K562 (cell line): Measurements from ENCODE around the gene PDE6H. TPM values are rescaled to one million over a fixed set of nuclear protein-coding genes. Genes with fewer than 3 reads are reported as not detected.

Experiments used
- ATAC-seq: fragments of 200-7000 bp; cut with Tn5 transposase; 3 replicates; pipeline ENCODE4 v1.9.1; 2020; ENCODE audit warnings: moderate library complexity
- BruUV-seq: library from RNA; stranded (reverse); fragments of 400-500 nt; replicated peaks from 2 replicates; lab custom pipeline; 2021; lab: Mats Ljungman, UMichigan
- CTCF ChIA-PET: fragments of 300-600 bp; formaldehyde crosslinking; extraction: SDS; loops from one replicate; lab custom pipeline; 2021; ENCODE audit warnings: low intra/inter-chr PET ratio; lab: Yijun Ruan, JAX
- POLR2A ChIA-PET: fragments of 300-600, 350-650 bp; sonication (Branson Sonifier 250); formaldehyde crosslinking; extraction: SDS; loops from one replicate; lab custom pipeline; 2021; ENCODE audit warnings: antibody characterized with exemption, inconsistent platforms; lab: Yijun Ruan, JAX
- DNase-seq, 4 experiments: peaks; one replicate each; pipeline versions ENCODE4 v3.0.0 to v3.0.0-alpha.2; 2011 to 2018; ENCODE audit warnings: low spot score in 3 of 4, mixed read lengths in 3 of 4; ENCODE audit errors: extremely low read depth in 1 of 4
- FAIRE-seq: peaks from 2 replicates; lab custom pipeline; 2011; peaks lifted over from hg19 to GRCh38; lab: Jason Lieb, UNC
- H2AFZ ChIP-seq: 2 replicates; pipeline ENCODE4 v1.6.0; 2011; ENCODE audit warnings: low read depth, low read length, control low read depth, inconsistent platforms
- H3K27ac ChIP-seq: fragments of 200-600 bp; 3 replicates; pipeline ENCODE4 v1.8.0; 2011; ENCODE audit warnings: low read depth, mild to moderate bottlenecking, control low read depth, inconsistent platforms, low read length, moderate library complexity, mixed read lengths; ENCODE audit errors: extremely low read depth
- H3K27me3 ChIP-seq, 2 experiments: fragments of 300-600 bp in 1 of 2; 2 replicates in 1 of 2; 3 replicates in 1 of 2; pipeline versions ENCODE4 v1.6.0 to v1.8.0; 2011; ENCODE audit warnings: inconsistent platforms in 2 of 2, low read length in 2 of 2, mild to moderate bottlenecking in 1 of 2, mixed read lengths in 1 of 2, moderate library complexity in 1 of 2; ENCODE audit not compliant: control insufficient read depth in 2 of 2, insufficient read depth in 2 of 2
- H3K36me3 ChIP-seq: fragments of 300-600 bp; 3 replicates; pipeline ENCODE4 v1.8.0; 2011; ENCODE audit warnings: mild to moderate bottlenecking, low read length, inconsistent platforms; ENCODE audit not compliant: control insufficient read depth, insufficient read depth
- H3K4me1 ChIP-seq, 2 experiments: fragments of 200-600 bp in 1 of 2; replicated peaks in 1 of 2; 2 replicates in 1 of 2; 3 replicates in 1 of 2; pipeline versions ENCODE4 v1.5.1 to v1.8.0; 2011; ENCODE audit warnings: inconsistent platforms in 2 of 2, low read length in 2 of 2, mild to moderate bottlenecking in 1 of 2, mixed read lengths in 1 of 2, moderate library complexity in 1 of 2; ENCODE audit not compliant: control insufficient read depth in 2 of 2, insufficient read depth in 2 of 2
- H3K4me2 ChIP-seq: 2 replicates; pipeline ENCODE4 v1.6.1; 2011; ENCODE audit warnings: low read length, control low read depth, inconsistent platforms, mixed read lengths; ENCODE audit not compliant: insufficient read depth
- H3K4me3 ChIP-seq: fragments of 200-600 bp; sonication (generic), shearing (Covaris generic); 2 replicates; pipeline ENCODE4 v1.5.1; 2016; ENCODE audit warnings: control low read depth, inconsistent platforms
- H3K79me2 ChIP-seq: fragments of 200-600 bp; 3 replicates; pipeline ENCODE4 v1.8.0; 2011; ENCODE audit warnings: low read length, inconsistent platforms; ENCODE audit not compliant: control insufficient read depth, insufficient read depth
- H3K9ac ChIP-seq, 2 experiments: 2 replicates each; pipeline versions ENCODE4 v1.6.0 to v1.6.1; 2011; ENCODE audit warnings: low read depth in 2 of 2, low read length in 2 of 2, control low read depth in 1 of 2, inconsistent platforms in 1 of 2, mild to moderate bottlenecking in 1 of 2, mixed read lengths in 1 of 2; ENCODE audit not compliant: insufficient read depth in 1 of 2
- H3K9me1 ChIP-seq: one replicate; pipeline ENCODE4 v1.6.0; 2011; ENCODE audit warnings: inconsistent platforms, mild to moderate bottlenecking, low read length, moderate library complexity; ENCODE audit not compliant: control insufficient read depth, insufficient read depth
- H3K9me3 ChIP-seq: replicated peaks from 2 replicates; pipeline ENCODE4 v1.5.1; 2011; ENCODE audit warnings: low read depth, low read length, inconsistent platforms; ENCODE audit not compliant: control insufficient read depth, insufficient read depth
- H4K20me1 ChIP-seq: replicated peaks from 2 replicates; pipeline ENCODE4 v1.6.1; 2011; ENCODE audit warnings: low read length, inconsistent platforms, mixed read lengths; ENCODE audit not compliant: control insufficient read depth, insufficient read depth
- ZNF263 ChIP-seq: sonication (generic); formaldehyde crosslinking; IDR thresholded peaks from 2 replicates; pipeline ENCODE4 v1.8.0; 2022; ENCODE audit warnings: mild to moderate bottlenecking, missing genetic modification reagents, borderline replicate concordance
- WGBS: fragments of 100-300 bp; shearing (Covaris generic); methylation state at CpG from one replicate; pipeline ENCODE4 v1.1.6; 2016; ENCODE audit warnings: low coverage, mixed read lengths; ENCODE audit not compliant: insufficient coverage; ENCODE audit errors: missing lambda C conversion rate; 5-methylcytosine and 5-hydroxymethylcytosine counted together
- in situ Hi-C: fragments of 300-500 bp; cut with MboI; formaldehyde crosslinking; loops from 4 replicates; pipeline ENCODE4 v1.15.0; 2018; ENCODE audit warnings: inconsistent platforms, mixed read lengths
- intact Hi-C: fragments of 100-400 bp; cut with micrococcal nuclease; formaldehyde crosslinking; loops from 2 replicates; pipeline ENCODE4 v1.14.2; 2022
- polyA plus RNA-seq, 8 experiments: library from polyadenylated mRNA; depleted of rRNA in 4 of 8; stranded (reverse) in 5 of 8; unstranded in 3 of 8; fragments of >200 nt; fragmentation: Nextera tagmentation in 2 of 8; fragmentation: Illumina TruSeq in 1 of 8; extraction: Ambion mirVana in 2 of 8; extraction: Trizol in 1 of 8; gene quantifications; 2 replicates each; pipeline versions ENCODE4 v1.2.1 to v1.2.3, GENCODE V29; 2011 to 2014; ENCODE audit warnings: inconsistent platforms in 1 of 8, missing spikeins in 1 of 8
- total RNA-seq, 7 experiments: library from RNA; depleted of rRNA in 6 of 7; stranded (reverse); fragments of >200 nt in 6 of 7; fragmentation: Illumina TruSeq in 2 of 7; extraction: Trizol in 2 of 7; gene quantifications; 2 replicates each; pipeline versions ENCODE4 v1.2.1 to v1.2.3, GENCODE V29; 2011 to 2021; ENCODE audit warnings: low replicate concordance in 1 of 7
- TF ChIP-seq, protein P1 (sequence below): fragments of 200-800 bp; sonication (Bioruptor generic); IDR thresholded peaks from 2 replicates; pipeline ENCODE4 v1.6.1; 2016; ENCODE audit warnings: missing genetic modification characterization, missing compliant biosample characterization

Gene PDE6H
- total and polyA plus RNA-seq, 9 of the 15 experiments (the other 6 are each of a cell fraction or from before 2014, with no cell fraction given), result 0.15 TPM; not detected in 8

DNA sequence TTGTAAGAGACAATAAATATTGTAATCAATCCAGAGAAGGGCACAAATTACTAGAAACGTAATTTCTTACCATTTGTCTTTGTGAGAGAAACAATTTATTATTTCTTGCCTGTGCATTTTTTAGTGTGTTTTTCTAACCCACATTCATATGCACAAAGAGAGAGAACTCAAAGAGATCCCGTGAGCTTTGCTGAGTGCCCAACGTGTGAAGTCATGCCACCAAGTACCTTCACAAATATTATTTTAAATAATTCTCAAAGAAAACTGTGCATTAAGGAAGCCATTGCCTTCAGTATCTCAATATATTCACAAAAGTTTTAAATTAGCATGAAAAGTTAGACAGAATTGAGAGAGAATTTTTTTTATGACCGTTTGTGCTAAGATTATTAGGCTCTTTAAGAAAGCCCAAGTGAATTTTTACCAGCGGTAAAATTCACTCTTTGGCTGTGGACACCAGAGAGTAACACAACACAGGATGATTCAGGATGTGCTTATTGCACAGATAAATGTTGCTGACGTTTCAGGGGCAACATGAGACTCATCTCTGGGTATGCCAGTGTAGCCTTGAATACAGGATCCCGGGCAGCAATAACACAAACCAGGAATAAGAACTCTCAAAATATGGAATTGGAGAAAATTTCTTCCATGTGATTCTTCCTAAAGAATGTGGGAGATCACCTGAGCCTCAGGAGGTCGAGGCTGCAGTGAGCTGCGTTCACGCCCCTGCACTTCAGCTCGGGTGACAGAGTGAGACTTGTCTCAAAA, 14.3 kb upstream of the PDE6H start:
- H2AFZ ChIP-seq, result no peak overlapping the region
- CTCF ChIA-PET, result no interaction called here
- no peak overlapping the region for H3K9ac ChIP-seq
- POLR2A ChIA-PET, result no interaction called here
- H3K27me3 ChIP-seq, result no peaks in the 10 kb centered on the region
- no peak for TF ChIP-seq ZNF263
- TF ChIP-seq, protein P1, sequence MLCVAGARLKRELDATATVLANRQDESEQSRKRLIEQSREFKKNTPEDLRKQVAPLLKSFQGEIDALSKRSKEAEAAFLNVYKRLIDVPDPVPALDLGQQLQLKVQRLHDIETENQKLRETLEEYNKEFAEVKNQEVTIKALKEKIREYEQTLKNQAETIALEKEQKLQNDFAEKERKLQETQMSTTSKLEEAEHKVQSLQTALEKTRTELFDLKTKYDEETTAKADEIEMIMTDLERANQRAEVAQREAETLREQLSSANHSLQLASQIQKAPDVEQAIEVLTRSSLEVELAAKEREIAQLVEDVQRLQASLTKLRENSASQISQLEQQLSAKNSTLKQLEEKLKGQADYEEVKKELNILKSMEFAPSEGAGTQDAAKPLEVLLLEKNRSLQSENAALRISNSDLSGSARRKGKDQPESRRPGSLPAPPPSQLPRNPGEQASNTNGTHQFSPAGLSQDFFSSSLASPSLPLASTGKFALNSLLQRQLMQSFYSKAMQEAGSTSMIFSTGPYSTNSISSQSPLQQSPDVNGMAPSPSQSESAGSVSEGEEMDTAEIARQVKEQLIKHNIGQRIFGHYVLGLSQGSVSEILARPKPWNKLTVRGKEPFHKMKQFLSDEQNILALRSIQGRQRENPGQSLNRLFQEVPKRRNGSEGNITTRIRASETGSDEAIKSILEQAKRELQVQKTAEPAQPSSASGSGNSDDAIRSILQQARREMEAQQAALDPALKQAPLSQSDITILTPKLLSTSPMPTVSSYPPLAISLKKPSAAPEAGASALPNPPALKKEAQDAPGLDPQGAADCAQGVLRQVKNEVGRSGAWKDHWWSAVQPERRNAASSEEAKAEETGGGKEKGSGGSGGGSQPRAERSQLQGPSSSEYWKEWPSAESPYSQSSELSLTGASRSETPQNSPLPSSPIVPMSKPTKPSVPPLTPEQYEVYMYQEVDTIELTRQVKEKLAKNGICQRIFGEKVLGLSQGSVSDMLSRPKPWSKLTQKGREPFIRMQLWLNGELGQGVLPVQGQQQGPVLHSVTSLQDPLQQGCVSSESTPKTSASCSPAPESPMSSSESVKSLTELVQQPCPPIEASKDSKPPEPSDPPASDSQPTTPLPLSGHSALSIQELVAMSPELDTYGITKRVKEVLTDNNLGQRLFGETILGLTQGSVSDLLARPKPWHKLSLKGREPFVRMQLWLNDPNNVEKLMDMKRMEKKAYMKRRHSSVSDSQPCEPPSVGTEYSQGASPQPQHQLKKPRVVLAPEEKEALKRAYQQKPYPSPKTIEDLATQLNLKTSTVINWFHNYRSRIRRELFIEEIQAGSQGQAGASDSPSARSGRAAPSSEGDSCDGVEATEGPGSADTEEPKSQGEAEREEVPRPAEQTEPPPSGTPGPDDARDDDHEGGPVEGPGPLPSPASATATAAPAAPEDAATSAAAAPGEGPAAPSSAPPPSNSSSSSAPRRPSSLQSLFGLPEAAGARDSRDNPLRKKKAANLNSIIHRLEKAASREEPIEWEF (CRISPR knock-in tag), result 0 out of 2 replicates have a peak, but pooled peaks have one; percentile 32
- H3K4me1 ChIP-seq, result no peaks in the 10 kb centered on the region; a peak in 2 of 5 replicates
- intact Hi-C loops, result no loop called here
- DNase-seq (no peak), FAIRE-seq (no peak), ATAC-seq (no peak)
- BruUV-seq, result no TSS peak
- H3K79me2 ChIP-seq, result no peaks in the 10 kb centered on the region
- H3K4me2 ChIP-seq, result no peak overlapping the region
- 39% methylated on average over 10 of the region's 11 CpGs for WGBS
- H3K9me3 ChIP-seq, result no peaks in the 10 kb centered on the region
- H3K4me3 ChIP-seq, result no peak overlapping the region
- H3K9me1 ChIP-seq, result no peaks in the 10 kb centered on the region
- no peaks in the 10 kb centered on the region for H4K20me1 ChIP-seq
- in situ Hi-C loops, result loop anchor here (25.0 kb wide), 1 partner anchor 746 kb away; no protein-coding TSS in a partner anchor
- no peaks in the 10 kb centered on the region for H3K36me3 ChIP-seq
- H3K27ac ChIP-seq, result no peak overlapping the region
